Ishikawa (cell line): ENCODE results near the gene FAM168A.

Source experiments
- CREB1 ChIP-seq: IDR thresholded peaks from 2 replicates; pipeline ENCODE4 v1.6.1; 2012; ENCODE audit warnings: low read depth
- EP300 ChIP-seq: IDR thresholded peaks from 2 replicates; pipeline ENCODE4 v1.6.1; 2012; ENCODE audit warnings: borderline replicate concordance
- NFIC ChIP-seq: IDR thresholded peaks from 2 replicates; pipeline ENCODE4 v1.6.1; 2012
- RAD21 ChIP-seq: IDR thresholded peaks from 2 replicates; pipeline ENCODE4 v1.6.1; 2012; ENCODE audit warnings: low read depth
- REST ChIP-seq: IDR thresholded peaks from 2 replicates; pipeline ENCODE4 v1.6.1; 2012; ENCODE audit warnings: low read depth, mild to moderate bottlenecking
- TAF1 ChIP-seq: IDR thresholded peaks from 2 replicates; pipeline ENCODE4 v1.6.1; 2012; ENCODE audit warnings: low read depth, mild to moderate bottlenecking
- TCF12 ChIP-seq: IDR thresholded peaks from 2 replicates; pipeline ENCODE4 v1.6.1; 2012; ENCODE audit warnings: low read depth
- YY1 ChIP-seq: IDR thresholded peaks from 2 replicates; pipeline ENCODE4 v1.6.1; 2012; ENCODE audit warnings: low read depth
- ZBTB7A ChIP-seq: IDR thresholded peaks from 2 replicates; pipeline ENCODE4 v1.6.1; 2012; ENCODE audit warnings: low read depth

DNA sequence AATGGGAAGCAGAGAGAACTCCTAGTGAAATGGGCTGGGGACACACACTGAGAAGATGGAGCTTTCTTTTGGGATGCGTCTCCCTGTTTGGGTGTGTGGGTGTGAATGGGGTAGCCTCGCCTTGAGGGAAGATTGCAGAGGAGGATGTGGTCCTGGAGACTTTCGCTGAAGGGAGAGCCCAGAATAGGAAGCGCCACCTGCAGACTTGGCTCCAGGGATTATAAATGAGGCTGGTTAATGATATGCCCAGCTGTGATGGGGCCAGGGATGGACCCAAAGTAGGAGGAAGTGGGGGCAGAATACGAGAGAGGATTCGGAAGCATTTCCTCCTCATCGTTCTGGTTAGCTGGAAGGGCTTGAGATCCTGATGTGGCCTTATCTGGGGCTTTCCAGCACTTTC, 208.0 kb downstream of the FAM168A start:
- no peak for TF ChIP-seq EP300
- no peak for TF ChIP-seq RAD21
- TF ChIP-seq REST, result no peak
- no peak for TF ChIP-seq CREB1
- TF ChIP-seq TAF1, result no peak
- no peak for TF ChIP-seq YY1
- no peak for TF ChIP-seq TCF12
- no peak for TF ChIP-seq ZBTB7A
- TF ChIP-seq NFIC, result no peak
